Fibroblast of skin of scalp (primary cell): ENCODE data around the gene ADCK1. TPM values are rescaled to one million over a fixed set of nuclear protein-coding genes. Genes with fewer than 3 reads are reported as not detected.
A peak's percentile ranks its signal among the peaks of the same experiment; 100 is the strongest.
"Not testable (repeated sequence)": the region's sequence is repeated elsewhere in the genome, so short reads cannot be mapped to it uniquely, and the experiment has no call there.

Experiments used
- DNase-seq: peaks from one replicate; pipeline ENCODE4 v3.0.0-alpha.2; 2013
- polyA plus RNA-seq, 2 experiments: library from polyadenylated mRNA; unstranded; fragments of 120-200 nt; gene quantifications; one replicate each; pipeline ENCODE4 v1.2.1, GENCODE V29; 2013; ENCODE audit not compliant: insufficient read length in 2 of 2

ADCK1 gene, protein sequence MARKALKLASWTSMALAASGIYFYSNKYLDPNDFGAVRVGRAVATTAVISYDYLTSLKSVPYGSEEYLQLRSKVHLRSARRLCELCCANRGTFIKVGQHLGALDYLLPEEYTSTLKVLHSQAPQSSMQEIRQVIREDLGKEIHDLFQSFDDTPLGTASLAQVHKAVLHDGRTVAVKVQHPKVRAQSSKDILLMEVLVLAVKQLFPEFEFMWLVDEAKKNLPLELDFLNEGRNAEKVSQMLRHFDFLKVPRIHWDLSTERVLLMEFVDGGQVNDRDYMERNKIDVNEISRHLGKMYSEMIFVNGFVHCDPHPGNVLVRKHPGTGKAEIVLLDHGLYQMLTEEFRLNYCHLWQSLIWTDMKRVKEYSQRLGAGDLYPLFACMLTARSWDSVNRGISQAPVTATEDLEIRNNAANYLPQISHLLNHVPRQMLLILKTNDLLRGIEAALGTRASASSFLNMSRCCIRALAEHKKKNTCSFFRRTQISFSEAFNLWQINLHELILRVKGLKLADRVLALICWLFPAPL
- polyA plus RNA-seq (2013, experiment 1 of 2; ENCODE audit: insufficient read length): 3.7 TPM
- polyA plus RNA-seq (2013, experiment 2 of 2; ENCODE audit: insufficient read length): 4.7 TPM

- DNase-seq: peak; percentile 80
Measured at GRCh38 chr14:77799863-77800730, at the start of gene ADCK1. ADCK1 (plus strand) TSS chr14:77800109; CDS start chr14:77818979, 18,870 bp downstream.

- no peak for DNase-seq
Measured at GRCh38 chr14:77752266-77752665, 47.6 kb upstream of the ADCK1 start.

- DNase-seq: no peak
Measured at GRCh38 chr14:77752799-77753516, 47.0 kb upstream of the ADCK1 start.

- DNase-seq: peak; percentile 93
Measured at GRCh38 chr14:77760381-77761204, 39.3 kb upstream of the ADCK1 start, which contains the start of gene SNW1. SNW1 (minus strand) TSS chr14:77761156; CDS start chr14:77761127, 29 bp downstream.

GRCh38 chr14:77761205-77761931, 38.5 kb upstream of the ADCK1 start:
- DNase-seq: peak; percentile 52

- no peak for DNase-seq
Measured at GRCh38 chr14:77763316-77763715, 36.6 kb upstream of the ADCK1 start.

GRCh38 chr14:77763978-77764377, 35.9 kb upstream of the ADCK1 start:
- DNase-seq: no peak

DNA sequence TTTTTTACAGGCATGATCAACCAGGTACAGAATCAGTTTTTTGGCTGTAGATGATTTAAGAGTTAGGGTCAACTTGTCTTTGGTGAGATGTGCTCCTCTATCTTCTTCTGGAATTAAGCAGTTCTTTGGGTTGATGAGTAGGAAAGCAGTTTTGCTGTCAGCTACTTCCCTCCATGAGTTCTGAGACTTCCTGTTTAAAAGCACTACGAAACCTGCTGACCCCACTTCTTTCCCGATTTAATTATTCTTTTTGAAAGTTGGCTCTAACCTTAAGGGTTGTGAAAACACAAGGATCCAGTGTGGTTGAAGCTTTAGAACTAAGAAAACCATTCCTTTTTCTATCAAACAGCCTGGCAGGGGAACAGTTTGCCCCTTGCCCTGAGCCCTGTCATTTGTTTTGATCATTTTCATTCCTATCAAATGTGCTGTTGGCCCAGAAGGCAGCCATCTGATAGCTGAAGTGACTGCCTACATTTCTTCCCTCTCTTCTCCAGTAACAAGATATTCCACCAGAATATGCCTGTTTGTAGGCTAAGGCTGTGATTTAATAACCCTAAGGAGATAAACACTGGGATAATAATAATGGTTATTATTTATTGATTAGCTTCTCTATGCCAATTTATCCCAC, 31.4 kb upstream of the ADCK1 start:
- not testable (repeated sequence) for DNase-seq

DNA sequence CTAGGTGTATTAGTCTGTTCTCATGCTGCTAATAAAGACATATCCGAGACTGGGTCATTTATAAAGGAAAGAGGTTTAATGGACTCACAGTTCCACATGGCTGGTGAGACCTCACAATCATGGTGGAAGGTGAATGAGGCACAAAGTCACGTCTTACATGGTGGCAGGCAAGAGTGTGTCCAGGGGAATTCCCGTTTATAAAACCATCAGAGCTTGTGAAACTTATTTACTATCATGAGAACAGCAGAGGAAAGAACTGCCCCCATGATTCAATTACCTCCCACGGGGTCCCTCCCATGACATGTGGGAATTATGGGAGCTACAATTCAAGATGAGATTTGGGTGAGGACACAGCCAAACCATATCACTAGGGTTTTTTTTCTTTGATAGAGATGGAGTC, 25.9 kb upstream of the ADCK1 start:
- not testable (repeated sequence) for DNase-seq

- DNase-seq: no peak
Measured at GRCh38 chr14:77782202-77782601, 17.7 kb upstream of the ADCK1 start.

DNA sequence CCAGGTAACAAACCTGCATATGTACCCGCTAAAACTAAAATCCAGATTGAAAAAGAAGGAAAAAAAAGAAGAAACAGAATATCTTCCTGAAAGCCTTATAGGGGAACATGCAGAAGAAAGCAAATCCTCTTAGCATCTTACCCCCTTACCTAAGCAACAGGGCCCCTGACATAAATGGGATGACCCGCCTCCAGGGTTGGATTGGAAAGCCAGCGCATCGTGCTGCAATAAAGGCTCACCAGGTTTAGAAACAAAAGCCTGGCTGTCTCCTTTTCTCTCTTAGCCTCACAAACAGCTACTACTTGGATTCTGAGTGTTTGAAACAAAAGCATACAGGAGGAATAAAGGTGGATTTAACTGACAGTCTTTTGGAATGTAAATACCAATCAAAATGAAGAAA, 13.8 kb upstream of the ADCK1 start:
- DNase-seq: no peak

DNA sequence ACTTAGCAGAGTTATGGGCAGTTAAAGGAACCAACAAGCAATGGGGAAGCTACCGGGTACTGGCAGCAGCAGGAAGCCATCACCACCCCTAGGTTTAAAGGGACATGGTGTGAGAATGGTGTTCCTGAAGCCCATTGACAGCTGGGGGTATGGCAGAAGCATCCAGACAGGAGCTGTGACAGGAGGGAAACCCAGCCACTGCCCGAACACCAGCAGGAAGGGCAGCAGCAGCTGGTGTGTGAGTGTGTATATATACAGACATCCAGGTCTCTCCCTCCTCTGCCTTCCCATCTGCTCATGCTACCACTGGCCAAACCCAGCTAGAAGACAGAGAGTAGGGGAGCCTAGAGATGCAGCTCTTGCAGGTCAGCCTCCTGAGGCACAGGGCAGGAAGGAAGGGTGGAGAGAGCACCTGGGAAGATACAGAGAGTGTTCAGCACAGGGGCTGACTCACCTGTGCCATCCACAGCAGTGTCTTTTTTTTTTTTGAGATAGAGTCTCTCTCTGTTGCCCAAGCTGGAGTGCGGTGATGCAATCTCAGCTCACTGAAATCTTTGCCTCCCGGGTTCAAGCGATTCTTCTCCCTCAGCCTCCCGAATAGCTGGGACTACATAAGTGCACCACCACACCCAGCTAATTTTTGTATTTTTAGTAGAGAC, 9.2 kb upstream of the ADCK1 start:
- DNase-seq: no peak

GRCh38 chr14:77791225-77791600, 8.7 kb upstream of the ADCK1 start:
- no peak for DNase-seq

DNA sequence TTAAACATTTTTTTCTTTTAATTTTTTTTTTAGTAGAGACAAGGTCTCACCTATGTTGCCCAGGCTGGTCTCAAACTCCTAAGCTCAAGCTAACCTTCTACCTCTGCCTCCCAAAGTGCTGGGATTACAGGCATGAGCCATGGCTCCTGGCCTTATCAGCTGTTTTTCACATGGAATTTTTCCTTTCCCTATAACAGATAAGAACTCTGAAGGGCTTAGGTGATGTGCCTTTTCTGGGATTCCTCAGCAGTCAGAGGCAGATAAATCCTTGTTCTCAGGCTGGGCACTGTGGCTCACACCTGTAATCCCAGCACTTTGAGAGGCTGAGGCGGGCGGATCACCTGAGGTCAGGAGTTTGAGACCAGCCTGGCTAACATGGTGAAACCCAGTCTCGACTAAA, 6.7 kb upstream of the ADCK1 start:
- not testable (repeated sequence) for DNase-seq

- no peak for DNase-seq
Measured at GRCh38 chr14:77794357-77794756, 5.6 kb upstream of the ADCK1 start.

- not testable (repeated sequence) for DNase-seq
Measured at GRCh38 chr14:77799456-77799855, 453 bp upstream of the ADCK1 start.

- DNase-seq: no peak
Measured at GRCh38 chr14:77800814-77801213, 905 bp downstream of the ADCK1 start.

DNA sequence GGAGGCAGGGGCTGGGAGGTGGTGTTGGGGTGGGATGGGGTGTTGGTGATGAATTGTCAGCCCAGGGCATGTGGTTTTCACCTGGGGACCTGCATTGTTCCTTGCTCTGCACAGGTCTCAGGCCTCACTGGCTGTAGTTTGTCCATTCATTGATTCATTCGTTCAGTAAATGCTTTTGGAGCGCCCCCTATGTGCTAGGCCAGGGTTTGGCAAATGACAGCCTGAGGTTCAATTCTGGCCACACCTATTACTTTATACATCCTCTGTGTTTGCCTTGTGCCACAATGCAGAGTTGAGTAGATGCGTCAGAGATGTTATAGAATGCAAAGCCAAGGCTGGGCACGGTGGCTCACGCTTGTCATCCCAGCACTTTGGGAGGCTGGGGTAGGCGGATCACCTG, 4.7 kb downstream of the ADCK1 start:
- DNase-seq: no peak

- no peak for DNase-seq
Measured at GRCh38 chr14:77805706-77806105, 5.8 kb downstream of the ADCK1 start.

- no peak for DNase-seq
Measured at GRCh38 chr14:77808250-77808649, 8.3 kb downstream of the ADCK1 start.
